HepG2 (cell line): Measurements from ENCODE around the gene CCND1. TPM values are rescaled to one million over a fixed set of nuclear protein-coding genes. Genes with fewer than 3 reads are reported as not detected.

ENCODE experiments used
- ATAC-seq: fragments of 200-7000 bp; cut with Tn5 transposase; 3 replicates; pipeline ENCODE4 v1.9.1; 2020; ENCODE audit warnings: mild to moderate bottlenecking, moderate library complexity
- BruUV-seq: library from RNA; stranded (reverse); fragments of 400-500 nt; replicated peaks from 2 replicates; lab custom pipeline; 2021; lab: Mats Ljungman, UMichigan
- CTCF ChIA-PET: fragments of 300-600 bp; formaldehyde crosslinking; extraction: SDS; loops from one replicate; lab custom pipeline; 2021; ENCODE audit warnings: low total read pairs, inconsistent platforms, low intra/inter-chr PET ratio; lab: Yijun Ruan, JAX
- POLR2A ChIA-PET: fragments of 350-600 bp; sonication (Branson Sonifier 250); formaldehyde crosslinking; loops from one replicate; lab custom pipeline; 2020; ENCODE audit warnings: antibody characterized with exemption, inconsistent platforms; lab: Yijun Ruan, JAX
- DNase-seq: peaks from one replicate; pipeline ENCODE4 v3.0.0-alpha.2; 2015; ENCODE audit warnings: low spot score
- FAIRE-seq: peaks from 3 replicates; lab custom pipeline; 2011; peaks lifted over from hg19 to GRCh38; lab: Jason Lieb, UNC
- H2AFZ ChIP-seq: one replicate; pipeline ENCODE4 v1.6.1; 2011; ENCODE audit warnings: low read length, inconsistent platforms
- H3K27ac ChIP-seq: fragments of 300-600 bp; 3 replicates; pipeline ENCODE4 v1.8.0; 2011; ENCODE audit warnings: mixed run types, mild to moderate bottlenecking, mixed read lengths, low read length, inconsistent platforms; ENCODE audit not compliant: insufficient read depth; ENCODE audit errors: extremely low read length
- H3K27me3 ChIP-seq, 2 experiments: fragments of 200-600 bp in 1 of 2; 2 replicates in 1 of 2; 3 replicates in 1 of 2; pipeline versions ENCODE4 v1.6.0 to v1.8.0; 2011; ENCODE audit warnings: low read length in 2 of 2, mild to moderate bottlenecking in 2 of 2, moderate library complexity in 2 of 2, inconsistent platforms in 1 of 2; ENCODE audit not compliant: insufficient read depth in 2 of 2, control insufficient read depth in 1 of 2
- H3K36me3 ChIP-seq, 2 experiments: fragments of 200-600 bp in 1 of 2; replicated peaks in 1 of 2; 2 replicates in 1 of 2; 3 replicates in 1 of 2; pipeline versions ENCODE4 v1.5.1 to v1.8.0; 2011; ENCODE audit warnings: low read length in 2 of 2, inconsistent platforms in 1 of 2; ENCODE audit not compliant: insufficient read depth in 2 of 2, control insufficient read depth in 1 of 2
- H3K4me1 ChIP-seq: 2 replicates; pipeline ENCODE4 v1.5.1; 2012; ENCODE audit warnings: low read length, inconsistent platforms; ENCODE audit not compliant: insufficient read depth
- H3K4me2 ChIP-seq: 2 replicates; pipeline ENCODE4 v1.6.0; 2011; ENCODE audit warnings: low read depth, low read length, inconsistent platforms
- H3K4me3 ChIP-seq, 3 experiments: fragments of 200-600 bp in 1 of 3; sonication (generic), shearing (Covaris generic) in 1 of 3; replicated peaks in 1 of 3; 2 replicates each; pipeline ENCODE4 v1.5.1; 2011 to 2016; ENCODE audit warnings: low read length in 3 of 3, inconsistent platforms in 2 of 3, low read depth in 2 of 3, mild to moderate bottlenecking in 2 of 3, control low read depth in 1 of 3, mixed read lengths in 1 of 3; ENCODE audit not compliant: insufficient read depth in 1 of 3
- H3K79me2 ChIP-seq: one replicate; pipeline ENCODE4 v1.6.1; 2011; ENCODE audit warnings: low read length, inconsistent platforms; ENCODE audit not compliant: insufficient read depth
- H3K9ac ChIP-seq: 2 replicates; pipeline ENCODE4 v1.6.0; 2011; ENCODE audit warnings: mild to moderate bottlenecking, low read depth, low read length, inconsistent platforms; ENCODE audit not compliant: insufficient read depth
- H3K9me3 ChIP-seq: 2 replicates; pipeline ENCODE4 v1.5.1; 2012; ENCODE audit warnings: mild to moderate bottlenecking, low read length
- H4K20me1 ChIP-seq: 2 replicates; pipeline ENCODE4 v1.6.0; 2011; ENCODE audit warnings: inconsistent platforms, mild to moderate bottlenecking, low read length, moderate library complexity; ENCODE audit not compliant: insufficient read depth
- ATF4 ChIP-seq, 2 experiments: fragments of 450-650 bp in 1 of 2; sonication (generic) in 1 of 2; formaldehyde crosslinking; IDR thresholded peaks; 2 replicates each; pipeline versions ENCODE4 v1.5.0 to v1.8.0; 2020 to 2022; ENCODE audit warnings: mild to moderate bottlenecking in 1 of 2, missing genetic modification reagents in 1 of 2
- ATF7 ChIP-seq, 2 experiments: fragments of 450-650 bp in 1 of 2; sonication (generic) in 1 of 2; formaldehyde crosslinking in 1 of 2; IDR thresholded peaks; 2 replicates each; pipeline versions ENCODE4 v1.4.0 to v1.6.1; 2016 to 2020; ENCODE audit warnings: antibody characterized with exemption in 1 of 2, mild to moderate bottlenecking in 1 of 2, missing genetic modification reagents in 1 of 2
- CEBPB ChIP-seq: IDR thresholded peaks from 2 replicates; pipeline ENCODE4 v1.6.1; 2011; ENCODE audit warnings: low read depth, low read length, improper control_type of control experiment, borderline replicate concordance
- FOSL2 ChIP-seq: sonication (generic); formaldehyde crosslinking; IDR thresholded peaks from 2 replicates; pipeline ENCODE4 v1.4.0; 2020; ENCODE audit warnings: missing genetic modification reagents
- FOXK2 ChIP-seq: fragments of 450-650 bp; IDR thresholded peaks from 2 replicates; pipeline ENCODE4 v1.6.1; 2016
- GTF2F1 ChIP-seq: fragments of 150-350 bp; IDR thresholded peaks from 2 replicates; pipeline ENCODE4 v1.6.1; 2014; ENCODE audit warnings: low read length
- JDP2 ChIP-seq: sonication (generic); formaldehyde crosslinking; IDR thresholded peaks from 2 replicates; pipeline ENCODE4 v1.8.1; 2022; ENCODE audit warnings: missing genetic modification reagents, borderline replicate concordance
- MEF2D ChIP-seq: sonication (generic); formaldehyde crosslinking; IDR thresholded peaks from 2 replicates; pipeline ENCODE4 v1.5.1; 2020; ENCODE audit warnings: mild to moderate bottlenecking, missing genetic modification reagents
- NFIC ChIP-seq: IDR thresholded peaks from 2 replicates; pipeline ENCODE4 v1.6.1; 2012; ENCODE audit warnings: mild to moderate bottlenecking, low read length, inconsistent platforms
- PRPF4 ChIP-seq: fragments of 200-400 bp; formaldehyde crosslinking; IDR thresholded peaks from 2 replicates; pipeline ENCODE4 v1.6.1; 2016; ENCODE audit warnings: low read length, low read depth; ENCODE audit not compliant: poor library complexity, severe bottlenecking
- TBX2 ChIP-seq: sonication (generic); formaldehyde crosslinking; IDR thresholded peaks from 2 replicates; pipeline ENCODE4 v1.5.0; 2020; ENCODE audit warnings: missing genetic modification reagents, mild to moderate bottlenecking, borderline replicate concordance
- ZFAT ChIP-seq: sonication (generic); formaldehyde crosslinking; conservative IDR thresholded peaks from 2 replicates; pipeline ENCODE4 v1.8.1; 2023; ENCODE audit warnings: missing genetic modification reagents, inconsistent platforms
- ZNF281 ChIP-seq: sonication (generic); formaldehyde crosslinking; IDR thresholded peaks from 2 replicates; pipeline ENCODE4 v1.4.0; 2020; ENCODE audit warnings: missing genetic modification reagents, borderline replicate concordance
- ZNF382 ChIP-seq: sonication (generic); formaldehyde crosslinking; IDR thresholded peaks from 2 replicates; pipeline ENCODE4 v1.5.0; 2020; ENCODE audit warnings: missing genetic modification reagents, mild to moderate bottlenecking, borderline replicate concordance
- ZNF550 ChIP-seq: sonication (generic); formaldehyde crosslinking; IDR thresholded peaks from 2 replicates; pipeline ENCODE4 v1.4.0; 2020; ENCODE audit warnings: mild to moderate bottlenecking, missing genetic modification reagents, borderline replicate concordance
- ZNF792 ChIP-seq: IDR thresholded peaks from 2 replicates; pipeline ENCODE4 v1.6.1; 2016
- WGBS: methylation state at CpG from one replicate; pipeline ENCODE4 v1.1.6; 2017; ENCODE audit warnings: low lambda C conversion rate; 5-methylcytosine and 5-hydroxymethylcytosine counted together
- in situ Hi-C: cut with HindIII; loops from 2 replicates; pipeline ENCODE4 v1.10.0; 2017; ENCODE audit warnings: low pct_unique_long_range_greater_than_20kb; ENCODE audit not compliant: extremely low pct_ligation_motif_present
- intact Hi-C: fragments of 100-400 bp; cut with micrococcal nuclease; formaldehyde crosslinking; loops from one replicate; pipeline ENCODE4 v1.10.0; 2022; ENCODE audit not compliant: unreplicated experiment
- polyA plus RNA-seq, 8 experiments: library from polyadenylated mRNA; depleted of rRNA in 3 of 8; stranded (reverse) in 7 of 8; unstranded in 1 of 8; fragments of >200 nt; fragmentation: Illumina TruSeq in 4 of 8; extraction: Trizol in 4 of 8; gene quantifications; 2 replicates each; pipeline versions ENCODE4 v1.2.1 to v1.2.3, GENCODE V29; 2011 to 2016; ENCODE audit warnings: low read depth in 4 of 8, missing spikeins in 1 of 8, mixed read lengths in 1 of 8; ENCODE audit not compliant: insufficient read depth in 1 of 8
- total RNA-seq, 5 experiments: library from RNA; depleted of rRNA; stranded (reverse); fragments of >200 nt; fragmentation: Illumina TruSeq; extraction: Trizol; gene quantifications; 2 replicates each; pipeline ENCODE4 v1.2.3, GENCODE V29; 2016; ENCODE audit warnings: low read depth in 1 of 5
- TF ChIP-seq, protein P1 (sequence below): sonication (generic); formaldehyde crosslinking; IDR thresholded peaks from 2 replicates; pipeline ENCODE4 v1.4.0; 2020; ENCODE audit warnings: mild to moderate bottlenecking, missing genetic modification reagents
- TF ChIP-seq, protein P2 (sequence below): sonication (generic); formaldehyde crosslinking; IDR thresholded peaks from 2 replicates; pipeline ENCODE4 v1.4.0; 2020; ENCODE audit warnings: missing genetic modification reagents

Gene CCND1
- total and polyA plus RNA-seq, 2 of the 13 experiments (the other 11 are each of a cell fraction or from before 2014, with no cell fraction given) = 107 to 136 TPM

DNA sequence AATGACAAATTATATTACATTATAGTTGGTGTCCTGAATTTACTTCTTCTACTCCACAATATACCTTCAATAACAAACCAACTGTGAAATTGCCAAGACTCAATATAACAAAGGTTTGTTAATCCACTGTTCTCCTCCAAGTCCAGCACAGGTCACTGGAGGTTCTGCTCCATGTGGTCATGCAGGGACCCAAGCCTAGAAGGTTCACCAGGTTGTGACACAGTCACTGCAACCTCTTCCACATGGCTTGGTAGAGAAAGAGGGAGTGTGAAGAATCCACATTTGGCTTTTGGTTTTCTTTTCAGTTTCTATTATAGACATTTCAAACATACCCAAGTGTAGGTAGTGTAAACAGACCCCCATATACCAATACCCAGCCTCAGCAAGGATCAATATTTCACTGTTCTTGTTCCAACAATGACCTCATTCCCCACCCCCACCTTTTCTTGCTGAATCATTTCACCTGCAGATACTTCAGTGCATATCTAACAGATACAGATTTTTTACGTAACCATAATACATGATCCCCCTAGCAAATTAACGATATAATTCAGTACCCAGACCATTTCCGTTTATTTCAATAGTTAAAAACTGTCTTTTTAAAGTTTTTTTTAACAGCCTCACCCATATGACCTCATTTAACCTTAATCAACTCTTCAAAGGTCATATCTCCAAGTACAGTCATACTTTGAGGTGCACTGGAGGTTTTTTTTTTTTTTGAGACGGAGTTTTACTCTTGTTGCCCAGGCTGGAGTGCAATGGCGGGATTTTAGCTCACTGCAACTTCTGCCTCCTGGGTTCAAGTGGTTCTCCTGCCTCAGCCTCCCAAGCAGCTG, 48.7 kb downstream of the CCND1 start (continued):
- TF ChIP-seq ZNF281 (CRISPR knock-in tag) = peak; percentile 66; the same call in 1 of the 2 replicates

DNA sequence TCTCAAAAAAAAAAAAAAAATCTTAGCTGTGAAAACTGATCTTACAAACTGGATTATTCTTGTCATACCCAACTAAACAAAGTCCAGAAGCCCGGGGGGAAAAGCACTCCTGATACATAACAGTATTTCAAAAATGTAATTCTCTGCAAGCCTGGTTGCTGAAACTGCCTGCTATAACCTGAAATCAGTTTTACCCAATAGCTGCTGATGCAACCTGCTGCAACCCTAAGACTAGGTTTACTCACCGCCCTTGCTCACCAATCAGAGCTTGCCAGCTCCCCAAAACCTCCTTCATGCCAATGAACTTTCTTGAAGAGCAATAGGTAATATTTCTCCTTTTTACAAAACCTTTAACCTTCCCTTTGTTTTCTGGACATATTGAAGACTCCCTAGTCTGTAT, 50.5 kb downstream of the CCND1 start:
- WGBS = 18% methylated on average over 2 of the region's 2 CpGs
- H3K27me3 ChIP-seq = peaks cover 2 to 17% of the 10 kb centered on the region in 2 experiments; a peak in 2 of 5 replicates
- H2AFZ ChIP-seq = no peak overlapping the region
- H3K36me3 ChIP-seq = no peaks in the 10 kb centered on the region
- H3K27ac ChIP-seq = no peak overlapping the region
- no peak overlapping the region for H3K4me3 ChIP-seq
- no TSS peak for BruUV-seq
- intact Hi-C loops = no loop called here
- H3K79me2 ChIP-seq = no peaks in the 10 kb centered on the region
- H3K9me3 ChIP-seq = no peaks in the 10 kb centered on the region
- POLR2A ChIA-PET = no interaction called here
- peaks cover 55% of the 10 kb centered on the region for H3K4me1 ChIP-seq
- DNase-seq (no peak), FAIRE-seq (no peak), ATAC-seq (no peak)
- no peak overlapping the region for H3K4me2 ChIP-seq
- no peaks in the 10 kb centered on the region for H4K20me1 ChIP-seq
- H3K9ac ChIP-seq = no peak overlapping the region
- in situ Hi-C loops = no loop called here
- CTCF ChIA-PET = no interaction called here
- TF ChIP-seq CEBPB = peak; percentile 80
- TF ChIP-seq FOXK2 = no peak
- TF ChIP-seq, protein P1, sequence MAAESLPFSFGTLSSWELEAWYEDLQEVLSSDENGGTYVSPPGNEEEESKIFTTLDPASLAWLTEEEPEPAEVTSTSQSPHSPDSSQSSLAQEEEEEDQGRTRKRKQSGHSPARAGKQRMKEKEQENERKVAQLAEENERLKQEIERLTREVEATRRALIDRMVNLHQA = peak; percentile 93; the same call in 1 of the 2 replicates
- no peak for TF ChIP-seq JDP2 (CRISPR knock-in tag)
- TF ChIP-seq TBX2 (CRISPR knock-in tag) = no peak
- TF ChIP-seq PRPF4 = no peak
- no peak for TF ChIP-seq ZNF382
- peak in 1 of 2 experiments; percentile 98; a peak in 2 of 4 replicates for TF ChIP-seq ATF4 (CRISPR knock-in tag; IDR thresholded peaks at IDR 0.05)
- TF ChIP-seq ATF7 (IDR thresholded peaks at IDR 0.05) = no peak
- no peak for TF ChIP-seq ATF7 (CRISPR knock-in tag; IDR thresholded peaks at IDR 0.05)
- TF ChIP-seq ZNF792 = no peak
- peak; percentile 71 for TF ChIP-seq FOSL2 (CRISPR knock-in tag)
- TF ChIP-seq MEF2D (CRISPR knock-in tag) = no peak
- TF ChIP-seq, protein P2, sequence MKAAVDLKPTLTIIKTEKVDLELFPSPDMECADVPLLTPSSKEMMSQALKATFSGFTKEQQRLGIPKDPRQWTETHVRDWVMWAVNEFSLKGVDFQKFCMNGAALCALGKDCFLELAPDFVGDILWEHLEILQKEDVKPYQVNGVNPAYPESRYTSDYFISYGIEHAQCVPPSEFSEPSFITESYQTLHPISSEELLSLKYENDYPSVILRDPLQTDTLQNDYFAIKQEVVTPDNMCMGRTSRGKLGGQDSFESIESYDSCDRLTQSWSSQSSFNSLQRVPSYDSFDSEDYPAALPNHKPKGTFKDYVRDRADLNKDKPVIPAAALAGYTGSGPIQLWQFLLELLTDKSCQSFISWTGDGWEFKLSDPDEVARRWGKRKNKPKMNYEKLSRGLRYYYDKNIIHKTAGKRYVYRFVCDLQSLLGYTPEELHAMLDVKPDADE = no peak
- no peak for TF ChIP-seq NFIC
- peak; percentile 99 for TF ChIP-seq ZFAT (CRISPR knock-in tag)
- no peak for TF ChIP-seq ZNF550 (CRISPR knock-in tag)
- no peak for TF ChIP-seq GTF2F1
